Measurements from ENCODE around the gene RFX2. TPM values are rescaled to one million over a fixed set of nuclear protein-coding genes. Genes with fewer than 3 reads are reported as not detected.

The RFX2 gene
- total RNA-seq, 1 donor from 2014 or later: 2.3 TPM

GRCh38 chr19:5960005-5961001 is 150.0 kb downstream of the RFX2 start:
- ATAC-seq (no peak), DNase-seq (ENCODE audit: low spot score) (no peak)

- DNase-seq (ENCODE audit: low spot score) (no peak), ATAC-seq (no peak)
These were observed 150.9 kb downstream of the RFX2 start for GRCh38 chr19:5959260-5960004.

- ATAC-seq (no peak), DNase-seq (ENCODE audit: low spot score) (no peak)
These were observed 151.5 kb downstream of the RFX2 start for GRCh38 chr19:5958851-5959122.

DNA sequence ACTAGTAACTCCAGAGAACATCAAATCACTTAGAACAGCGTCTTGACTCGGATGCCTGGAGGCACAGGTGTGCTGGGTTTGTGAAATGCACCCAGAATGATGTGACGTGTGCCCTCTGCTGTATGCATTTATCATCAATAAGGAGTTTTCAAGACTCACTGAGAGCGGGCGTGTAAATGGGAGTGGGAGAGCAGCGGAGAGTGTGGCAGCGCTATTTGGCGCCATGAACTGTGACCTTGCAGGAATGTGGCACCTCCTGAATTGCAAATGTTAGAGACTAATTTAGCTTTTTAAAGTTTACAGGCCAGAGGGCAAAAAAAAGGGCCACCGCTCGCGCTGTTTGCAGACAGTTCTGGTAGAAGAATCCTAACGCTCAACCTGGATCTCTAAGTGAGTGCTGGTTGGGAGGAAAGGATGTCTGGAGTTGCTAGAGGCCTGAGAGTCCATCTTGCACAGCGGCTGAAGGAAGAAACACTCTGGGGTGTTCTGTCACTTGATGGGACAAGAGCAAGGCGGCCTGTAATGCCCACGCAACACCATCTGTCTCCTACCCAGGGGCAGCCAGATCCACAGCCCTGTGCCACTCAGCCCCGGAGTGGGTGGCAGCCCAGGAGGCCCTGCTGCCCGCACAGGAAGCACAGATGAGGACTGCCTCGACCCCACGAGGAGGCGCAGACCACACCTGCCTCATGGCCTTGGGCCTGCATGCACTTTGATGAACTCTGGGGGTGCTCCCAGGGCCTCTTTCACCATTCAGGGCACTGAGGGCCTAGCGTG is 152.0 kb downstream of the RFX2 start:
- no peak for DNase-seq (ENCODE audit: low spot score)
- ATAC-seq: no peak

- DNase-seq (ENCODE audit: low spot score) (no peak), ATAC-seq (no peak)
These were observed 153.1 kb downstream of the RFX2 start for GRCh38 chr19:5957170-5957569.

GRCh38 chr19:5956728-5957127 is 153.6 kb downstream of the RFX2 start:
- ATAC-seq (no peak), DNase-seq (ENCODE audit: low spot score) (no peak)

- ATAC-seq (no peak), DNase-seq (ENCODE audit: low spot score) (no peak)
These were observed 154.0 kb downstream of the RFX2 start for GRCh38 chr19:5956323-5956722.

GRCh38 chr19:5955636-5955935 is 154.7 kb downstream of the RFX2 start:
- DNase-seq (ENCODE audit: low spot score) (no peak), ATAC-seq (no peak)

GRCh38 chr19:5954293-5954692 is 156.0 kb downstream of the RFX2 start:
- DNase-seq (ENCODE audit: low spot score) (no peak), ATAC-seq (no peak)

DNA sequence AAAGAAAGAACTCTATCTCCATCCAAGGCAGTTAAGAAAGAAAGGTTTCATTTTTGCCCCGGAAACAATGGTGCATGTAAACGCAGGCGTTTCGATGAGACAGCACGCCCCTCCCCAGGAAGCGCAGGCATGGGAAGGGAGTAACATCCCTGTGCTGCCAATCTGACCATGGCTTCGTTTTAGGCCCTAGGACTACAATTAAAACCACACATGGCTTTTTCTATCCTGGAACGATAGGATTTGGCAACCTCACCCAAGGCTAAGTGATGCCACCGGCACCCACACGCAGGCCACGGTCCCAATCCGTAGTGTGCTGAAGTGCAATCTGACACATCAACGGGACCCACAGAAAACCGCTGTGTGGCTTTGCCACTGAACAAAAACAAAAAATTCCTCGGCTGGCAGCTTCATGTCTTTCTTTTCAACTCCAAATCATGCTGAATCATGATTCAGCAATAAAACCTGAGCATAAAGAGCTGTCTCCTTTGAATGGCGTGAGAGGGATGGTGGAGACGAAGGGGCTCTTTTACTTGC is 156.6 kb downstream of the RFX2 start:
- ATAC-seq (no peak), DNase-seq (ENCODE audit: low spot score) (no peak)

DNA sequence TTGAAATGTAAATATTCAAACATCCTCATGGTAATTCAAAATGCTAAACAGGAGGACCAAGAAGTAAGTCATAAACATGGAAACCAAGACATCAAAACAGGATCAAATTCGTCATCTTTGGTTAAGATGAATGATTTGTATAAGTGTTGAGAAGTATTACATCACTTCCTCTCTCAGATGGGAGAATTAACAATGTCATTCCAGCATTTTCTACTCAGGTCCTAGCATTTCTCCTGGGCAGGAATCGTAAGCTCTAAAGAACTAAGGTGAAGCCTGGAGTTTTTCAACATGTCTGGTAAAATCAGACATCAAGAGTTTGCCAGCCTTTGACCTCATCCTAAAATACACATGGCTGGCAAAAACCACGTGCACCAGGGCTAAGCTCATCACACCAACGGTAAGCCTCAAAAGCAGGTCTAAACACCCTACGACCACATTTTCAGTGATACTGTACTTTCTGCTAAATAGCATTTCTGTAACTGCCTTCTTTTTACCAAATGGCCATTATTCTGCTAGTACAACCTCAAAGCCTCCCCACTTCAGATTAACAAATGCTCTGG is 157.2 kb downstream of the RFX2 start:
- DNase-seq (ENCODE audit: low spot score) (no peak), ATAC-seq (no peak)

GRCh38 chr19:5952193-5953029 is 157.9 kb downstream of the RFX2 start:
- no peak for DNase-seq (ENCODE audit: low spot score)
- ATAC-seq: no peak

GRCh38 chr19:5951338-5951861 is 158.9 kb downstream of the RFX2 start:
- no peak for ATAC-seq

GRCh38 chr19:5950741-5951140 is 159.6 kb downstream of the RFX2 start:
- ATAC-seq: no peak
- DNase-seq (ENCODE audit: low spot score): no peak

More at GRCh38 chr19:5951338-5951861, 158.9 kb downstream of the RFX2 start:
- DNase-seq (ENCODE audit: low spot score): no peak

- ATAC-seq (no peak), DNase-seq (ENCODE audit: low spot score) (no peak)
These were observed 160.5 kb downstream of the RFX2 start for GRCh38 chr19:5949792-5950305.

- DNase-seq (ENCODE audit: low spot score) (no peak), ATAC-seq (peak; percentile 78)
These were observed 161.3 kb downstream of the RFX2 start for GRCh38 chr19:5948752-5949564.

GRCh38 chr19:5947435-5947834 is 162.9 kb downstream of the RFX2 start:
- peak; percentile 18 for ATAC-seq
- no peak for DNase-seq (ENCODE audit: low spot score)

GRCh38 chr19:5943623-5944022 is 166.7 kb downstream of the RFX2 start:
- DNase-seq (ENCODE audit: low spot score): no peak
- ATAC-seq: no peak
